GM18909 (cell line): ENCODE measurements around the gene TPR.
A peak's percentile ranks its signal among the peaks of the same experiment; 100 is the strongest.
"Not testable (repeated sequence)": the region's sequence is repeated elsewhere in the genome, so short reads cannot be mapped to it uniquely, and the experiment has no call there.

Source experiments
- ATAC-seq: cut with Tn5 transposase; IDR thresholded peaks from one replicate; pipeline ENCODE4 v1.9.1; 2021; ENCODE audit warnings: mild to moderate bottlenecking; ENCODE audit not compliant: unreplicated experiment, poor library complexity

Gene TPR

GRCh38 chr1:186375152-186375928 lies at the start of gene TPR, which contains the start of gene ODR4:
Gene TPR, minus strand, starts transcription at chr1:186375253. Its CDS starts 225 bp downstream, at chr1:186375028.
Gene ODR4, plus strand, starts transcription at chr1:186375838. Its CDS starts 3,948 bp downstream, at chr1:186379786.
- peak; percentile 89 for ATAC-seq

- ATAC-seq, result no peak
These were observed 49.5 kb upstream of the TPR start for GRCh38 chr1:186424539-186424938.

- ATAC-seq, result no peak
These were observed 46.4 kb upstream of the TPR start for GRCh38 chr1:186421446-186421845.

GRCh38 chr1:186420923-186421322 lies 45.9 kb upstream of the TPR start:
- ATAC-seq, result peak; percentile 87

GRCh38 chr1:186420311-186420710 lies 45.3 kb upstream of the TPR start:
- ATAC-seq, result no peak

GRCh38 chr1:186418503-186418902 lies 43.5 kb upstream of the TPR start:
- ATAC-seq, result no peak

- ATAC-seq, result no peak
These were observed 38.3 kb upstream of the TPR start for GRCh38 chr1:186413319-186413718.

- peak; percentile 49 for ATAC-seq
These were observed 34.0 kb upstream of the TPR start for GRCh38 chr1:186409091-186409490.

GRCh38 chr1:186404454-186405051 lies 29.5 kb upstream of the TPR start:
- ATAC-seq, result peak; percentile 53

- no peak for ATAC-seq
These were observed 28.6 kb upstream of the TPR start for GRCh38 chr1:186403632-186404031.

GRCh38 chr1:186401446-186401845 lies 26.4 kb upstream of the TPR start:
- not testable (repeated sequence) for ATAC-seq

- not testable (repeated sequence) for ATAC-seq
These were observed 17.7 kb upstream of the TPR start for GRCh38 chr1:186392711-186393110.

GRCh38 chr1:186391841-186392240 lies 16.8 kb upstream of the TPR start:
- no peak for ATAC-seq

- no peak for ATAC-seq
These were observed 15.9 kb upstream of the TPR start for GRCh38 chr1:186390925-186391324.

GRCh38 chr1:186386725-186387383 lies 11.8 kb upstream of the TPR start:
- no peak for ATAC-seq

- ATAC-seq, result peak; percentile 17
These were observed 871 bp upstream of the TPR start for GRCh38 chr1:186375929-186376319.

GRCh38 chr1:186374303-186375151 lies 526 bp downstream of the TPR start:
- ATAC-seq, result peak; percentile 41

GRCh38 chr1:186347837-186348691 lies 27.0 kb downstream of the TPR start:
- not testable (repeated sequence) for ATAC-seq

- ATAC-seq, result no peak
These were observed 34.3 kb downstream of the TPR start for GRCh38 chr1:186340772-186341171.
